ENCODE data around the gene TFEB. TPM values are rescaled to one million over a fixed set of nuclear protein-coding genes. Genes with fewer than 3 reads are reported as not detected.
A peak's percentile ranks its signal among the peaks of the same experiment; 100 is the strongest.

Gene TFEB
- total RNA-seq, 1 donor from 2014 or later, result 18.6 TPM

DNA sequence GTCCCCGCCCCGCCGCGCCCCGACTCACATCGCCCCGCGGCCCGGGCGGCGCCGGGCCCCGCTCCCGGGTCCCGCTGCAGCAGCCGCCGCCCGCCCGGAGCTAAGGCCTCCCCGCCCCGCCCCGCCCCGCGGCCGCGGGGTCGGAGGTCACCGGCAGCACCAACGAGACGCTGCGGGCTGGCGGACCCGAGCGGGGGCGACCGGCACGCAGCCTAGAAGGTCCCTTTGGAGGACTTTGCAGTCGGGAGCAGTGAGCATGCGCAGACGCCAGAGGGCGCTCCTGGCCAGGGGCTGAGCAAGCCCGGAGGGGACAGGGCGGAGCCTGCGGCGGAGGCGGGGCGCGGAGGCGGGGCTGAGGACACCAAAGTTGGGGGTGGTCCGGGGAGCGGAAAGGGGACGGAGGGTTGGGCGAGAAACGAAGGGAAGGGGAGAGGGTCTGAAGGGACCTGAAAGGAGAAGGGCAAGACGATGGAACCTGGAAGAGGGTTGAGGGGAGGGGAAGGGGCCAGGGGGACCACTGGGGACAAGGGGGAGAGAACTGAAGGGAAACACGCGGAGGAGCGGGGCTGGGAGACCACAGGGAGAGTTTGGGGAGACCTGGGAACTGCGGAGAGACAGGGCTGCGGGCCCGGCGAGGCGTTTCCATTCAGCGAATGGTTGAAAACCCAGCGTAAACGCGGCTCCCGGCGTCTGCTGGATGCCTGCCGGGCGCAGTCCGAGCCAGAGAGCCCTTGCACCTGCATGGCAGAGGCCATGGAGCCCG, 44.6 kb upstream of the TFEB start, which contains the start of gene FRS3:
TSS of gene FRS3 (minus strand) at position 113 of the 763 bp plus-strand sequence. CDS start 2,913 bp downstream, outside the sequence.
- peak; percentile 88 to 98 for DNase-seq (ENCODE audit: low spot score in 2 of 2)
- H3K27me3 ChIP-seq, result no peaks in the 10 kb centered on the region
- intact Hi-C loops (cut with DNase I), result loop anchor here (1.0 to 10.0 kb wide), 5 partner anchors 45 to 1845 kb away; partner anchors contain the start of genes GTPBP2, TFEB, UBR2 and USP49
- H3K36me3 ChIP-seq, result peaks cover 6 to 15% of the 10 kb centered on the region in 2 donors
- H3K4me3 ChIP-seq, result peak within 1 kb of the TSS; percentile 71 to 95
- TF ChIP-seq, protein P1, sequence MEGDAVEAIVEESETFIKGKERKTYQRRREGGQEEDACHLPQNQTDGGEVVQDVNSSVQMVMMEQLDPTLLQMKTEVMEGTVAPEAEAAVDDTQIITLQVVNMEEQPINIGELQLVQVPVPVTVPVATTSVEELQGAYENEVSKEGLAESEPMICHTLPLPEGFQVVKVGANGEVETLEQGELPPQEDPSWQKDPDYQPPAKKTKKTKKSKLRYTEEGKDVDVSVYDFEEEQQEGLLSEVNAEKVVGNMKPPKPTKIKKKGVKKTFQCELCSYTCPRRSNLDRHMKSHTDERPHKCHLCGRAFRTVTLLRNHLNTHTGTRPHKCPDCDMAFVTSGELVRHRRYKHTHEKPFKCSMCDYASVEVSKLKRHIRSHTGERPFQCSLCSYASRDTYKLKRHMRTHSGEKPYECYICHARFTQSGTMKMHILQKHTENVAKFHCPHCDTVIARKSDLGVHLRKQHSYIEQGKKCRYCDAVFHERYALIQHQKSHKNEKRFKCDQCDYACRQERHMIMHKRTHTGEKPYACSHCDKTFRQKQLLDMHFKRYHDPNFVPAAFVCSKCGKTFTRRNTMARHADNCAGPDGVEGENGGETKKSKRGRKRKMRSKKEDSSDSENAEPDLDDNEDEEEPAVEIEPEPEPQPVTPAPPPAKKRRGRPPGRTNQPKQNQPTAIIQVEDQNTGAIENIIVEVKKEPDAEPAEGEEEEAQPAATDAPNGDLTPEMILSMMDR (IDR thresholded peaks at IDR 0.05), result peak; percentile 92 to 97 (median 93)
- peak within 1 kb of the TSS; percentile 72 to 88 for H3K27ac ChIP-seq
- no peaks in the 10 kb centered on the region for H3K9me3 ChIP-seq
- H3K4me1 ChIP-seq, result peaks cover 6 to 14% of the 10 kb centered on the region in 2 donors

GRCh38 chr6:41779336-41779735, 43.9 kb upstream of the TFEB start:
- TF ChIP-seq, protein P1 (IDR thresholded peaks at IDR 0.05), result no peak
- intact Hi-C loops (cut with DNase I), result loop anchor here (2.0 kb wide), 1 partner anchor 45 kb away; the partner anchor contains the start of gene TFEB
- DNase-seq (ENCODE audit: low spot score in 2 of 2), result no peak
- Histone ChIP-seq H3K4me3 (peak overlapping the region; percentile 71 to 95), H3K36me3 (peaks cover 12 to 22% of the 10 kb centered on the region in 2 donors), H3K4me1 (peaks cover 6 to 14% of the 10 kb centered on the region in 2 donors), H3K9me3 (no peaks in the 10 kb centered on the region), H3K27ac (peak overlapping the region; percentile 18 to 51), H3K27me3 (no peaks in the 10 kb centered on the region)

- peak overlapping the region; percentile 71 to 95 for H3K4me3 ChIP-seq
- H3K9me3 ChIP-seq, result no peaks in the 10 kb centered on the region
- H3K27ac ChIP-seq, result no peak overlapping the region
- peaks cover 6 to 14% of the 10 kb centered on the region in 2 donors for H3K4me1 ChIP-seq
- TF ChIP-seq, protein P1 (IDR thresholded peaks at IDR 0.05), result no peak
- intact Hi-C loops (cut with DNase I), result loop anchor here (2.0 kb wide), 1 partner anchor 44 kb away; the partner anchor contains the start of gene TFEB
- DNase-seq (ENCODE audit: low spot score in 2 of 2), result no peak
- peaks cover 17 to 26% of the 10 kb centered on the region in 2 donors for H3K36me3 ChIP-seq
- no peaks in the 10 kb centered on the region for H3K27me3 ChIP-seq
These were observed 43.5 kb upstream of the TFEB start for GRCh38 chr6:41778895-41779294.

DNA sequence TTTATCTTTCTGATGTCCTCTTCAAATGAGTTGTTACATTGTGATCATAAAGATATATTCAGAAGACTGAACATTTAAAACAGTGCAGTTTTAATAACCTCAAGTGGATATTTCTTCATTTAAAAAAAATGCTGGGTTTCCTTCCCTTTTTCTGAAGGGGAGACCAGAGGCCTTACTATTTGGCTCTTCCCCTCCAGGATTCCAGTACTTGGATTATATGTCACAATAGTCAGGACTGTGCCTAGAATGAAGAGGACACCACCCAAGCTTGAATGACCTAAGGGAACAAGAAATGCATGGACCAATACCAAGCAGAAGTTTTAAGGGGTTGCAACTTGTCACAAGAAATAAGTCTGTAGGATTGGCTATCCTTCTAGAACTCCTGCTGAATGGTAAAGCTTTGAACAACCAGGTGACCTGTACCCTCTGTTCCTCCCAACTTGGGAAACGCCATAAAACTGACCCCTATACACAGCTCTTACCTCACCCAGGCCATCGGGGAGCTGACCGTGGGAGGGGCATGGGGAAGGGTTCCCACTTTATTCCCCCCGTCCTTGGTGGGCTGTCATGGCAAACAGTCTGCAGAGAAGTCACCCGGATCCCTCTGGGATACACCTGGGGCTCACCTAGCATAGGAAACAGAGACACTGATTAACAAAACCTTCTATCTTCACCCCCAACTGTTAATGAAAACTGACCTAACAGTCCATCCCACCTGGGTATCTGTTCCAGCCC, 42.3 kb upstream of the TFEB start:
- intact Hi-C loops (cut with DNase I), result loop anchor here (2.0 kb wide), 1 partner anchor 43 kb away; the partner anchor contains the start of gene TFEB
- no peak for DNase-seq (ENCODE audit: low spot score in 2 of 2)
- no peaks in the 10 kb centered on the region for H3K27me3 ChIP-seq
- H3K4me1 ChIP-seq, result peaks cover 6 to 14% of the 10 kb centered on the region in 2 donors
- TF ChIP-seq, protein P1 (IDR thresholded peaks at IDR 0.05), result no peak
- peaks cover 29 to 36% of the 10 kb centered on the region in 2 donors for H3K36me3 ChIP-seq
- no peaks in the 10 kb centered on the region for H3K9me3 ChIP-seq
- H3K27ac ChIP-seq, result no peak overlapping the region
- no peak overlapping the region for H3K4me3 ChIP-seq

DNA sequence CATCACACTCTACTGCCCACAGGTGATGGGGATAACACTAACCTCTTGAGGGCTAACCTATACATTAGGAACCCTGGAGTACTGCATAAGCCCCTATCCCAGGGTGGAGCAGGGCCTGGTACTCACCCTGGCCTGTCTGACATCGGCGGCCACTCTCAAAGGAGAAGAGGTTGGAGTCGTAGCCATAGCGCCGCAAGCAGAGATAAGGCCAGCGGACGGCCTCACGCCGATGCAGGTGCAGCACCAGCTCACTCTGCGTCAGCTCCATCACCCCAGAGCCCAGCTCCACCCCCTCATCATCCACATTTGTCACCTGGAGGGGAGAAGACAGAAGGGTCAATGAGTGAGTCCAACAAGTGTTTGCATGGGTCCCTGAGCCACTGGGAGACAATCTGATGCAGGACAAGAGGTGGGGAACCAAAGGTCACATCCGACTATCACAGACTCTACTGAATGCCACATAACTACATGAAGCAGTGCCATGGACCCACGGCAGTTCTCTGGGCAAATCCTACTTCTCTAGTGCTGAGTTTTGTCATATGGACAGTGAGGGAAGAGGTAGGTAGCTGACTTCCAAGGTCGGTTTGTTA, 40.0 kb upstream of the TFEB start:
- Histone ChIP-seq H3K9me3 (no peaks in the 10 kb centered on the region), H3K4me1 (peaks cover 0 to 10% of the 10 kb centered on the region in 2 donors), H3K36me3 (peaks cover 47 to 60% of the 10 kb centered on the region in 2 donors), H3K4me3 (no peak overlapping the region), H3K27ac (no peak overlapping the region), H3K27me3 (no peaks in the 10 kb centered on the region)
- TF ChIP-seq, protein P1 (IDR thresholded peaks at IDR 0.05), result no peak
- DNase-seq (ENCODE audit: low spot score in 2 of 2), result no peak
- intact Hi-C loops (cut with DNase I), result no loop called here
